Purkinje cell (primary cell): Measurements from ENCODE around the gene CCDC61. TPM values are rescaled to one million over a fixed set of nuclear protein-coding genes. Genes with fewer than 3 reads are reported as not detected.

Experiments
- polyA plus RNA-seq: library from polyadenylated mRNA; unstranded; fragments of >200 nt; fragmentation: Nextera tagmentation; gene quantifications from 2 replicates; pipeline ENCODE4 v1.2.1, GENCODE V29; 2014

The CCDC61 gene, protein sequence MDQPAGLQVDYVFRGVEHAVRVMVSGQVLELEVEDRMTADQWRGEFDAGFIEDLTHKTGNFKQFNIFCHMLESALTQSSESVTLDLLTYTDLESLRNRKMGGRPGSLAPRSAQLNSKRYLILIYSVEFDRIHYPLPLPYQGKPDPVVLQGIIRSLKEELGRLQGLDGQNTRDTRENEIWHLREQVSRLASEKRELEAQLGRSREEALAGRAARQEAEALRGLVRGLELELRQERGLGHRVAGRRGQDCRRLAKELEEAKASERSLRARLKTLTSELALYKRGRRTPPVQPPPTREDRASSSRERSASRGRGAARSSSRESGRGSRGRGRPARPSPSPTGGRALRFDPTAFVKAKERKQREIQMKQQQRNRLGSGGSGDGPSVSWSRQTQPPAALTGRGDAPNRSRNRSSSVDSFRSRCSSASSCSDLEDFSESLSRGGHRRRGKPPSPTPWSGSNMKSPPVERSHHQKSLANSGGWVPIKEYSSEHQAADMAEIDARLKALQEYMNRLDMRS
- polyA plus RNA-seq, result not detected in 2 replicates

DNA sequence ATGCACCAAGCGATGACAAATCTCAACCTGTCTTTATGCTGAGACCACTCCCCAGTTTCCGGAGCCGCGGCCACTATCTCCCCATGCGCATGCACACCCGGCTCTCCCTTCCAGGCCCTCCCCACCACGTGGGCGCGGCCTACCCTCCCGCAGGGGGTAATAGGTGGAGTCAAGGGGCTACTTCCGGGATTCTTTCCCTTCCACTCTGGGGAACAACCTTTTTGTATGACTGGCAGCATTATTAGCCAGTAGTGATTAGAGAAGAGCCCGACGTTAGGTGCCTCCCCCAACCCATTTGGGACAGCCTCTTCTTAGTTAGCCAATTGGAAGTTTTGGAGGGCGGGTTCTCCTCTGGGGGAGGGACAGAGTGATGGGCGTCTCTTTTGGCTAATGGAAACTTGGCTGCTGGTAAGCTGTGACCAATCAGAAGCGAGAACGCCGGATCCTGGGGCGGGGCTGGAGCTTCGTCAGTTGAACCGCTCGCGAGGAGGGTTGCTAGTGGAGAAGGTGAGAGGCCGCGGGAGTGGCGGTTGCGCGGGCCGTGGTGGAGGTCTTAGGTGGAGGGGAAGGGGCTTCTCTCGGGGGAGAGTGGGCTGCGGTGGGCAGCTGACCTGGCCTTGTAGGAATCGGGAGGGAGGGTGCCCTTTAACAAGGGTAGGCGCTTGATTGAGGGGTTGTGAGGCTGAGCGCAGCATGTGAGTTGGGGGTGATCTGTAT, at the start of gene CCDC61:
Gene CCDC61, plus strand, starts transcription at position 470 of the 717 bp plus-strand sequence. CDS start 7,552 bp downstream, outside the sequence.

DNA sequence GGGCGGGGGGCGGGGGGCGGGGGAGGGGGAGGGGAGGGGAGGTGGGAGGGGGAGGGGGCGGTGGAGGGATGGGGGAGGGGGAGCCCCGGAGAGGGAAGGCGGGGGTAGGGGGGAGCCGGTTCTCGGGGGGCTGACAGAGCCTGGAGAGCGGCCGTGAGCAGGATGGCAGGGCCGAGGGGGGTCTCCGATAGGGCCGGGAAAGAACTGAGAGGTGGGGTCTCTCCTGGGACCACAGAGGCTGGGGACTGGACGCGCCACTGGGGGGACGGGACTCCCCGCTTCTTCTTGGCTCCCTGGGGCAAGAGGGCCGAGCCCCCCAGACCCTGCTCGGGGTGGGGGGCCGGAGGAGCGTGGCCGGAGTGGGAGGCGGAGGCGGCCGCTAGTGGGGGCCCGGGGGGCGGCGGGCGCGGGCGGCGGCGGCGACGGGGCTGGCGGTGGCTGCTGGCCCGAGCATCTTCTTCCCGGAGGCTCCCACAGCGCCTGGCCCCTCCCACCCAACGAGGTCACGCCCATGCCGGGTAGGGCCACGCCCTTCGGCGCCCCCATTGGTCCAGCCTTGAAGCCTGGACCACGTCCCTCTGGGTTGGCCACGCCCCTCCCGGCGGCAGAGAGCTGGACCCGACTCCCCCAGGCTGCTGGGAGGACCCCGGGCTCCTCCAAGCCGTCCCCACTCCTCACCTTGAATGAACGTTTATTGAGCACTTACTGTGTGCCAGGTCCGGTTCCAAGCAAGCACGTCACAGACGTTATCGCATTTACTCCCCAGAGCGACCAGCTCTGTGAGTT, 21.5 kb upstream of the CCDC61 start, which contains the start of gene NOVA2:
Gene NOVA2, minus strand, starts transcription at position 313 of the 786 bp plus-strand sequence. CDS start 514 bp downstream, outside the sequence.

DNA sequence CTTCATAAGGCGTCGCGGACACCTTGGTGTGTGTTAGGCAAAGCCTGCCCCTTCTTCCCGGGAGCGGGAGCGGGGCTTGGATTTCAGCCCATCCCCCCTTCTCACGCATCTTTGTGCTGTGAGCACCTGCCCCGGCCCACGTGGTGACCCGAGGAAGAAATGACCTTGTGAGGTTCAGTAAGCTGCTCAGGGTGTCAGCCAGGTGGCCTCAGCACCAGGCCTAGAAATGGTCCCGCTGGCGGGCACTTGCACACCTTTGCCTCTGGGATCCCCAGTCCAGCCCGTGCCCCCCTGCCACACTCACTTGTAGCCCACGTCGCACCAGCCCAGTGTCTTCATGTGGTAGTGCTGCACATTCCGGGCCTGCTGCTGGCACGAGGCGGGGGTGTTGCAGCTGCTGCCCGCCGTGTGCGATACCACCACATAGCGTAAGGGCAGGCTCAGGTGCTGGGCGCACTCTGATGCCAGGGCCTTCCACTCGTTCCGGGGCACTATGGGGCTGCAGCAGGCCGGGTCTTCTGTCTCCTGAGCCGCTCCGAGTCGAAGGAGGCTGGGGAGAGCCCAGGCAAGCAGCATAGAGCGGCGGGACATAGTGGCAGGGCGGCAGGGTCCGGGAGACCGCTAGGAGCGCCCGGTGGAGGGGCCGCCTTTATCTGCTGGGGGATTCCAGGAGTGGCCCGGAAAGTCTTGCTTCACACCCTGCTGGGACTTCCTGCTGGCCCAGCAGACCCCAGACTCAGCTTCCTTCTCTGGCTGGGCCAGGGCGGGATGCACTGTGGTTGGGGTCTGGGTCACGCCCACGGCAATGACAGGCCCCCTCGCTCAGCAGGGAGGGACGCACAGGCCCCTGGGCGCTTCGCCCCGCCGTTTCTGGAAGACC, 27.4 kb downstream of the CCDC61 start, which contains the start of gene PGLYRP1:
Gene PGLYRP1, minus strand, starts transcription at position 623 of the 880 bp plus-strand sequence. Its CDS starts 32 bp downstream, at position 591.

DNA sequence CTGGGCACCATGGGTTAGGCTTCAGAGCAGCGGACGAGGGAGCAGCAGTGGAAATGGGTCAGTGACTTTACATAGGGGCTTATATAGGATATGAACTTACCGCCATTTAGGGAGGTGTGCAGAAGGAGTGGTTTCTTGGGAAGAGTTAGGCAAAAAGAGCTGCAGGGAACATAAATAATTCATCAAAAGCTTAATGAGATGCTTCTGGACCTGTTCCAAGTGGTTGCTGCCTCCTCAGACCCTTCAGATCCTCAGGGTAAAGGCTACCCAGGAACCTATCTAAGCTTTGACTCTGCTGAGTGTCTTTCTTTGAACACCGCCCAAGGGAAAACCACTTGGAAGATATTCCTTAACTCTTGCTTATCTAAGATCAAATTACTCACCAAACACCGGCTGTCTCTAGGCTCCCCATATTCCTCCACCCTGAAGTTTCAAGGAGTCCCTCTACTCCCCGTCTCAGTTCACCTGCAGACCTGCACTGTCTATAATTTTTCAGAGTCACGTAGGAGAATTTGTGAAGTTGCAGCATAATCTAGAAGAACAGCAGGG, 45.8 kb downstream of the CCDC61 start, which contains the start of gene IGFL4:
Gene IGFL4, minus strand, starts transcription at position 51 of the 549 bp plus-strand sequence. Its CDS starts 40 bp downstream, at position 11.

Other genes with a start within 250 kb of the CCDC61 start
- not detected in 2 replicates for gene SIX5, start 226.2 kb upstream of the CCDC61 start, polyA plus RNA-seq
- 0.67 and 1.2 TPM in 2 replicates for gene DMPK, start 213.0 kb upstream of the CCDC61 start, polyA plus RNA-seq
- gene DMWD, start 202.6 kb upstream of the CCDC61 start, polyA plus RNA-seq, result 5.3 and 6.8 TPM in 2 replicates
- not detected in 2 replicates for gene RSPH6A, start 180.2 kb upstream of the CCDC61 start, polyA plus RNA-seq
- 0.63 and 1.2 TPM in 2 replicates for gene SYMPK, start 132.3 kb upstream of the CCDC61 start, polyA plus RNA-seq
- not detected in 2 replicates for gene FOXA3, start 131.1 kb upstream of the CCDC61 start, polyA plus RNA-seq
- 0.77 and 1.9 TPM in 2 replicates for gene IRF2BP1, start 109.3 kb upstream of the CCDC61 start, polyA plus RNA-seq
- gene MYPOP, start 92.9 kb upstream of the CCDC61 start, polyA plus RNA-seq, result 2.1 and 4.6 TPM in 2 replicates
- not detected in 2 replicates for gene NANOS2, start 80.7 kb upstream of the CCDC61 start, polyA plus RNA-seq
- 2.3 and 2.6 TPM in 2 replicates for gene NOVA2, start 21.6 kb upstream of the CCDC61 start, polyA plus RNA-seq
- not detected in 2 replicates for gene PGLYRP1, start 27.6 kb downstream of the CCDC61 start, polyA plus RNA-seq
- gene IGFL4, start 45.5 kb downstream of the CCDC61 start, polyA plus RNA-seq, result 6.8 and 12.4 TPM in 2 replicates
- not detected in 2 replicates for gene IGFL3, start 129.2 kb downstream of the CCDC61 start, polyA plus RNA-seq
- not detected in 2 replicates for gene IGFL2, start 152.8 kb downstream of the CCDC61 start, polyA plus RNA-seq
- gene IGFL1, start 234.3 kb downstream of the CCDC61 start, polyA plus RNA-seq, result not detected in 2 replicates